GM12892 (cell line): ENCODE data around the gene ASPSCR1.

ENCODE experiments used
- DNase-seq: peaks from one replicate; pipeline ENCODE4 v3.0.0; 2011; ENCODE audit not compliant: insufficient read length
- FAIRE-seq: peaks from 2 replicates; lab custom pipeline; 2011; peaks lifted over from hg19 to GRCh38; lab: Jason Lieb, UNC
- POLR2A ChIP-seq: IDR thresholded peaks from 2 replicates; pipeline ENCODE4 v1.6.1; 2011; ENCODE audit warnings: low read depth, low read length, control low read depth
- POLR2AphosphoS5 ChIP-seq: IDR thresholded peaks from 2 replicates; pipeline ENCODE4 v1.6.1; 2011; ENCODE audit warnings: low read depth, low read length, control low read depth
- TAF1 ChIP-seq: IDR thresholded peaks from 2 replicates; pipeline ENCODE4 v1.6.1; 2011; ENCODE audit warnings: low read depth, mild to moderate bottlenecking, control low read depth, low read length, borderline replicate concordance

Gene ASPSCR1

GRCh38 chr17:82001571-82002056, 24.2 kb downstream of the ASPSCR1 start:
- no peak for FAIRE-seq
- DNase-seq, result no peak
- TF ChIP-seq TAF1 (no peak), POLR2AphosphoS5 (no peak), POLR2A (no peak)

GRCh38 chr17:82003411-82004381, 26.3 kb downstream of the ASPSCR1 start:
- DNase-seq, result no peak
- no peak for FAIRE-seq
- TF ChIP-seq POLR2A, result no peak
- TF ChIP-seq TAF1, result no peak
- no peak for TF ChIP-seq POLR2AphosphoS5

- DNase-seq (no peak), FAIRE-seq (no peak)
- TF ChIP-seq POLR2AphosphoS5 (no peak), POLR2A (no peak), TAF1 (no peak)
Measured at GRCh38 chr17:82004517-82005455, 27.4 kb downstream of the ASPSCR1 start.

- DNase-seq, result no peak
- no peak for TF ChIP-seq TAF1
- TF ChIP-seq POLR2A, result no peak
- no peak for TF ChIP-seq POLR2AphosphoS5
- FAIRE-seq, result no peak
Measured at GRCh38 chr17:82005701-82006348, 28.4 kb downstream of the ASPSCR1 start.

- DNase-seq (no peak), FAIRE-seq (no peak)
Measured at GRCh38 chr17:82006468-82007227, 29.2 kb downstream of the ASPSCR1 start.

GRCh38 chr17:82007228-82007494, 29.7 kb downstream of the ASPSCR1 start:
- FAIRE-seq, result no peak
- no peak for TF ChIP-seq POLR2A
- TF ChIP-seq POLR2AphosphoS5, result no peak
- TF ChIP-seq TAF1, result no peak
- DNase-seq, result no peak

More at GRCh38 chr17:82006468-82007227, 29.2 kb downstream of the ASPSCR1 start:
- TF ChIP-seq TAF1, result no peak
- no peak for TF ChIP-seq POLR2A
- no peak for TF ChIP-seq POLR2AphosphoS5

- FAIRE-seq (no peak), DNase-seq (no peak)
- TF ChIP-seq POLR2AphosphoS5 (no peak), POLR2A (no peak), TAF1 (no peak)
Measured at GRCh38 chr17:82007495-82008257, 30.2 kb downstream of the ASPSCR1 start.

- DNase-seq (no peak), FAIRE-seq (no peak)
- TF ChIP-seq TAF1 (no peak), POLR2AphosphoS5 (no peak), POLR2A (no peak)
Measured at GRCh38 chr17:82008258-82008940, 31.0 kb downstream of the ASPSCR1 start.

- FAIRE-seq (no peak), DNase-seq (no peak)
- TF ChIP-seq POLR2A (no peak), POLR2AphosphoS5 (no peak), TAF1 (no peak)
Measured at GRCh38 chr17:82008941-82009405, 31.5 kb downstream of the ASPSCR1 start.
